PC-9 (cell line): ENCODE data around the gene CACNA1B. TPM values are rescaled to one million over a fixed set of nuclear protein-coding genes. Genes with fewer than 3 reads are reported as not detected.

ENCODE experiments used
- BruUV-seq: library from RNA; stranded (reverse); fragments of 400-500 nt; replicated peaks from 2 replicates; lab custom pipeline; 2021; lab: Mats Ljungman, UMichigan
- CTCF ChIA-PET: fragments of 300-600 bp; sonication (Branson Sonifier 250); formaldehyde crosslinking; loops from one replicate; lab custom pipeline; 2022; ENCODE audit warnings: antibody characterized with exemption; lab: Charles Lee
- POLR2A ChIA-PET: fragments of 300-600 bp; sonication (Branson Sonifier 250); formaldehyde crosslinking; loops from one replicate; lab custom pipeline; 2022; ENCODE audit warnings: antibody characterized with exemption; ENCODE audit not compliant: unreplicated experiment; lab: Charles Lee
- DNase-seq, 2 experiments: peaks; one replicate each; pipeline versions ENCODE4 v3.0.0 to v3.0.0-alpha.2; 2015 to 2022; ENCODE audit warnings: mixed read lengths in 1 of 2
- H2AFZ ChIP-seq: fragments of 200-600 bp; sonication (generic); 2 replicates; pipeline ENCODE4 v1.8.1; 2017; ENCODE audit warnings: antibody characterized with exemption
- H3F3A ChIP-seq: fragments of 200-600 bp; sonication (generic); 2 replicates; pipeline ENCODE4 v1.8.1; 2017; ENCODE audit warnings: antibody characterized with exemption, mild to moderate bottlenecking, low read depth; ENCODE audit not compliant: insufficient read depth
- H3K27ac ChIP-seq: fragments of 200-600 bp; sonication (generic); 2 replicates; pipeline ENCODE4 v1.6.1; 2016; ENCODE audit warnings: mixed run types
- H3K27me3 ChIP-seq: fragments of 200-600 bp; sonication (generic); 2 replicates; pipeline ENCODE4 v1.6.1; 2016; ENCODE audit warnings: low read depth, mixed run types; ENCODE audit not compliant: insufficient read depth
- H3K36me3 ChIP-seq: fragments of 200-600 bp; sonication (generic); 2 replicates; pipeline ENCODE4 v1.6.1; 2016; ENCODE audit warnings: low read depth, mixed run types
- H3K4me1 ChIP-seq: fragments of 200-600 bp; sonication (generic); replicated peaks from 2 replicates; pipeline ENCODE4 v1.6.1; 2016; ENCODE audit warnings: mixed run types; ENCODE audit not compliant: insufficient read depth
- H3K4me2 ChIP-seq: fragments of 200-600 bp; sonication (generic); 2 replicates; pipeline ENCODE4 v1.6.1; 2017; ENCODE audit warnings: mixed run types
- H3K4me3 ChIP-seq: fragments of 200-600 bp; sonication (generic); 2 replicates; pipeline ENCODE4 v1.6.1; 2016; ENCODE audit warnings: mixed run types
- H3K79me2 ChIP-seq: fragments of 200-600 bp; sonication (generic); 2 replicates; pipeline ENCODE4 v1.6.1; 2017; ENCODE audit warnings: low read depth, mixed run types
- H3K9me2 ChIP-seq: fragments of 200-600 bp; sonication (generic); 2 replicates; pipeline ENCODE4 v1.8.1; 2017; ENCODE audit warnings: mild to moderate bottlenecking; ENCODE audit not compliant: insufficient read depth
- H3K9me3 ChIP-seq: fragments of 200-600 bp; sonication (generic); 2 replicates; pipeline ENCODE4 v1.8.1; 2016; ENCODE audit warnings: low read depth; ENCODE audit not compliant: insufficient read depth
- H4K20me1 ChIP-seq: fragments of 200-600 bp; sonication (generic); 2 replicates; pipeline ENCODE4 v1.8.1; 2017; ENCODE audit not compliant: insufficient read depth
- EZH2 ChIP-seq: fragments of 200-600 bp; sonication (generic); IDR thresholded peaks from 2 replicates; pipeline ENCODE4 v1.8.0; 2017; ENCODE audit warnings: antibody characterized with exemption, low read depth
- intact Hi-C: fragments of 100-400 bp; cut with micrococcal nuclease; formaldehyde crosslinking; loops from one replicate; pipeline ENCODE4 v1.10.0; 2022; ENCODE audit not compliant: unreplicated experiment
- total RNA-seq: library from RNA; stranded (reverse); gene quantifications from 2 replicates; pipeline ENCODE4 v1.2.3, GENCODE V29; 2021
- TF ChIP-seq, protein P1 (sequence below): fragments of 200-600 bp; sonication (generic); conservative IDR thresholded peaks from 2 replicates; pipeline ENCODE4 v1.6.1; 2017; ENCODE audit warnings: mixed run types, antibody characterized with exemption, mild to moderate bottlenecking, moderate library complexity

The CACNA1B gene
- total RNA-seq, 1 experiment from 2014 or later = not detected

DNA sequence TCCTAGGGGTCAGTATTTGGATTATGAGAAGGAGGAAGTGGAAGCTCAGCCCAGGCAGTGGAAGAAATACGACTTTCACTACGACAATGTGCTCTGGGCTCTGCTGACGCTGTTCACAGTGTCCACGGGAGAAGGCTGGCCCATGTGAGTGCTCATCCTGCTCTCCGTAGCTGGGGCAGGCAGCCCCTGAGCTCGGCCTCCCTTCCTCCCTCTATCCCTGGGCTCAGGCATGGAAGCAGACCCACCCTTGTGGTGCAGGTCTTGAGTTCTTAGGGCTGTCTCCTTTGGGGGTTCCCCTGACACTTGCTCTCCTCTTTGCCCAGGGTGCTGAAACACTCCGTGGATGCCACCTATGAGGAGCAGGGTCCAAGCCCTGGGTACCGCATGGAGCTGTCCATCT is 180.1 kb downstream of the CACNA1B start:
- peaks cover 94% of the 10 kb centered on the region for H3K27me3 ChIP-seq
- H3K4me3 ChIP-seq = no peak overlapping the region
- H3K4me2 ChIP-seq = no peak overlapping the region
- no peaks in the 10 kb centered on the region for H3K36me3 ChIP-seq
- no peaks in the 10 kb centered on the region for H3K4me1 ChIP-seq
- H3F3A ChIP-seq = no peaks in the 10 kb centered on the region
- no peaks in the 10 kb centered on the region for H3K9me2 ChIP-seq
- intact Hi-C loops = no loop called here
- H3K9me3 ChIP-seq = no peaks in the 10 kb centered on the region
- TF ChIP-seq, protein P1, sequence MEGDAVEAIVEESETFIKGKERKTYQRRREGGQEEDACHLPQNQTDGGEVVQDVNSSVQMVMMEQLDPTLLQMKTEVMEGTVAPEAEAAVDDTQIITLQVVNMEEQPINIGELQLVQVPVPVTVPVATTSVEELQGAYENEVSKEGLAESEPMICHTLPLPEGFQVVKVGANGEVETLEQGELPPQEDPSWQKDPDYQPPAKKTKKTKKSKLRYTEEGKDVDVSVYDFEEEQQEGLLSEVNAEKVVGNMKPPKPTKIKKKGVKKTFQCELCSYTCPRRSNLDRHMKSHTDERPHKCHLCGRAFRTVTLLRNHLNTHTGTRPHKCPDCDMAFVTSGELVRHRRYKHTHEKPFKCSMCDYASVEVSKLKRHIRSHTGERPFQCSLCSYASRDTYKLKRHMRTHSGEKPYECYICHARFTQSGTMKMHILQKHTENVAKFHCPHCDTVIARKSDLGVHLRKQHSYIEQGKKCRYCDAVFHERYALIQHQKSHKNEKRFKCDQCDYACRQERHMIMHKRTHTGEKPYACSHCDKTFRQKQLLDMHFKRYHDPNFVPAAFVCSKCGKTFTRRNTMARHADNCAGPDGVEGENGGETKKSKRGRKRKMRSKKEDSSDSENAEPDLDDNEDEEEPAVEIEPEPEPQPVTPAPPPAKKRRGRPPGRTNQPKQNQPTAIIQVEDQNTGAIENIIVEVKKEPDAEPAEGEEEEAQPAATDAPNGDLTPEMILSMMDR = no peak
- no peak for TF ChIP-seq EZH2
- H2AFZ ChIP-seq = no peak overlapping the region
- H3K79me2 ChIP-seq = no peaks in the 10 kb centered on the region
- no peak overlapping the region for H3K27ac ChIP-seq
- no peaks in the 10 kb centered on the region for H4K20me1 ChIP-seq
- DNase-seq = no peak
- ChIA-PET POLR2A (no interaction called here), CTCF (no interaction called here)
- BruUV-seq = no TSS peak

DNA sequence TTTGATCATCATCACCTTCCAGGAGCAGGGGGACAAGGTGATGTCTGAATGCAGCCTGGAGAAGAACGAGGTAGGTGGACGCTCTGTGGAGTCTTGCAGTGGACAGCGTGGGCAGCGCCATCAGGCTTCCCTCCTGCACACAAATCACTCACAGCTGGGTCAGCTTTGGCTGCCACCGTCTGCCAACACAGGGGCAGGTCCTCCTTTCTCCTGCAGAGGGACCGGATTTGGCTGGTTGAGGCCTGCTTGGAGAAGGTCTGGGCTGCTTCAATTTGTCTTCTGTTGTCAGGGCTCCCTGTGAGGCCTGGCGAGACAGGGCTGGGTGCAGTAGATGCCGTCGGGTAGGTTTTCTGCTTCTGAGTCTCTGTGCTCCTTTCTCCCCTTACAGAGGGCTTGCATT is 180.6 kb downstream of the CACNA1B start:
- Histone ChIP-seq H3K27me3 (peaks cover 93% of the 10 kb centered on the region), H2AFZ (no peak overlapping the region), H3F3A (no peaks in the 10 kb centered on the region), H4K20me1 (no peaks in the 10 kb centered on the region), H3K4me1 (no peaks in the 10 kb centered on the region), H3K4me2 (no peak overlapping the region), H3K27ac (no peak overlapping the region), H3K9me3 (no peaks in the 10 kb centered on the region), H3K9me2 (no peaks in the 10 kb centered on the region), H3K4me3 (no peak overlapping the region), H3K79me2 (no peaks in the 10 kb centered on the region), H3K36me3 (no peaks in the 10 kb centered on the region)
- POLR2A ChIA-PET = no interaction called here
- CTCF ChIA-PET = no interaction called here
- no peak for TF ChIP-seq EZH2
- TF ChIP-seq, protein P1 = no peak
- intact Hi-C loops = no loop called here
- no peak for DNase-seq
- BruUV-seq = no TSS peak

DNA sequence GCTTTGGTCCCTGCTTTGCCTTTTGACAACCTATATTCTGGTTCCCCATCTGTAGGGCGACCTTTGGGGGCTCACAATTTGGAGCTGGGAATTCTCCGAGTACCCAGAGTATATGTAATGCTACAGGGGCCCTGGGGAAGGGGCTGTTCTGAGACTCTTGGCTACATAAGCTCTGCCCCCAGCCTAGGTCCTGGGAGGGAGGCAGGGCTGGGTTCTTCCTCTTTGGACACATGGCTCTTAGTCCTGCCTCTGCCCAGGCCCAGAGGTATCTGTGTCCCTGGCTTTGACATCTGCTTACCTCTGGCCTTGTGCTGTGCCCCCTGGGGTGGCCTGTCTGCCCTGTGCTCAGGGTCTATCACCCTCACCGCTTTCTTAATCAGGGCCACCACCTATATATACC is 181.6 kb downstream of the CACNA1B start:
- H3K4me1 ChIP-seq = no peaks in the 10 kb centered on the region
- POLR2A ChIA-PET = no interaction called here

More for the DNA sequence above, 181.6 kb downstream of the CACNA1B start:
- DNase-seq = no peak
- Histone ChIP-seq H3K4me2 (no peak overlapping the region), H3K79me2 (no peaks in the 10 kb centered on the region), H2AFZ (no peak overlapping the region), H3K4me3 (no peak overlapping the region), H3K36me3 (no peaks in the 10 kb centered on the region), H4K20me1 (no peaks in the 10 kb centered on the region), H3K9me3 (no peaks in the 10 kb centered on the region), H3K9me2 (no peaks in the 10 kb centered on the region), H3K27me3 (peaks cover 96% of the 10 kb centered on the region), H3F3A (no peaks in the 10 kb centered on the region), H3K27ac (no peak overlapping the region)
- TF ChIP-seq EZH2 = no peak
- TF ChIP-seq, protein P1 = no peak
- BruUV-seq = no TSS peak
- intact Hi-C loops = no loop called here
- CTCF ChIA-PET = no interaction called here
